HG02840 (cell line): ENCODE results near the gene PITPNC1.
"Not testable (repeated sequence)": the region's sequence is repeated elsewhere in the genome, so short reads cannot be mapped to it uniquely, and the experiment has no call there.

ENCODE experiments used
- ATAC-seq: cut with Tn5 transposase; IDR thresholded peaks from one replicate; pipeline ENCODE4 v1.9.1; 2021; ENCODE audit warnings: mild to moderate bottlenecking, moderate library complexity, moderate number of reproducible peaks; ENCODE audit not compliant: unreplicated experiment, low FRiP score

Gene PITPNC1

DNA sequence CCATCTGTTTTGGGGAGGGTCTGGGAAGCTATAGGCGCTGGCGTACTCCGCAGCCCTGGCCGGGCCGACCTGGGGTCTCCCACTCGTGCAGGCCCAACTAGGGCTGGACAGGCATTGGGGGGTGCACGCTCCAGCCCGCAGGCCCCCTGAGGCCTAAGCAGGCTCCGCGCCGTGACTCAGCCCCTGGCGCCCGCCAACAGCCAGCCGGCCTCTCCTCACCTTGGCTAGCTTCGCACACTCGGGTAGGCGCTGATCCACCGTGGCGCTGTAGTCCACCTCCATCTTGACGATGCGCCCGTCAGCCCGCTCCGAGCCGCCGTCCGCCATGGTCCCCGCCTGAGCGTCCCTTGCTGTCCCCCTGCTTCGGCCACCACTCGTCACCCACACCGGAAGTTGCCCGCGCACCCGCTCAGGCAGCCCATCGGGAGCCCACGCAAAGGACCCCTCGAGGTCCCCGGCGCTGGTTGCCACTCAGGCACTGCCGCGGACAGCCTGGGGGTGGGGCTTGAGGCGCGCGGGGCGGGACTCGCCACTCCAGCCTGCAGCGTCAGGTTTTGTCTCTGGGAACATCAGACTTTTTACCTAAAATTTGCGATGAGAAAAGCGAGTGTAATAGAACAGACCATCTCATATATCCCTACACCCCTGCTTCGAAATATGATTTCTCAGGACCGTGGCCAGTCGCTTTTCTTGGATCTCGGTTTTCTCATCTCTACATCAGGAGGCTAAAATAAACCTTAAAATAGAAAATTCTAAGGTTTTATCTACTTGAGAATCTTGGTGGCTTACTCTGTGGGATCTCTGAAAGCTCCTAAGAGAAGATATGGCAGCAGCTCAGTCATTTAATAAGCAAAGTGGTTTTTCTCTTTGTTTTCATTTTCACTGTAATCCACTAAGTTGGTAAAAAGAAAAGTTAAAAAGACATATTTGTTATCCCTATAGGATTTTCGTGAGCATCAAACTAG, 10.6 kb upstream of the PITPNC1 start, which contains the start of gene PSMD12:
Gene PSMD12, minus strand, starts transcription at position 385 of the 965 bp plus-strand sequence. Its CDS starts 58 bp downstream, at position 327.
- ATAC-seq, result peak; percentile 78

DNA sequence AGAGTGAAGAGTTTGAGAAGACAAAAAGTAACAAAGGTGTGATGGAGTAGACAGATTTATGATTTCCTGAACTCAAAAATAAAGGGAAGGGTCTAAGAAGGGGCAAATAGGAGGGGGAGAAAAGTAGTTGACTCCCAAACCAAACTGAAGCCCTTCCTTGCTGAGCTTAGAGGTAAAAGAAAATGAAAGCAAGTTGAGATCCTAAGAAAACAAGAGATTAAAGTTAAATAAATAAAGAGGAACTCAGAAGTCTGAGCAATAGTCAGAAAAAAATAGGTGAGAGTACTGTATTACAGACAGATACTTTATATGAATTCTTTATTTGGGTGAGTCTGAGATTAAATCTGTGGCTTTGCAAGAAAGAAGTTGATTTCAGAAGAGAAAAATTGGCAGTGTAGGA, 7.4 kb upstream of the PITPNC1 start:
- ATAC-seq, result no peak

DNA sequence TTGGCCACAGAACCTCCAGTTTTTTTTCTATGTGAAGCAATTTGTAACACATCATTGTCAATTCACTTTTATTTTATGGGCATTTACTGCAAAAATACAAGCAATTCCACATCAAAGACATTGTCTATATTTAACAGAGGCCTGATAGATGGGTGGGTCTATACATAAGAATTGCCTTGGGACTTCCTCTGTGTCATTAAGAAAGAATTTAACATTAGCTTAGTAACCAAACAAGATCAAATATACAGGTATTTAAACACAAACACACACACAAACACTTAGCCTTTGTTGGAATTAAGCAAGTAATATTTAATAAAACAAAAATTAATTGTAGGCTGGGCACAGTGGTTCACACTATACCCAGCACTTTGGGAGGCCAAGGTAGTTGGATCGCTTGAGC, 4.3 kb upstream of the PITPNC1 start:
- no peak for ATAC-seq

DNA sequence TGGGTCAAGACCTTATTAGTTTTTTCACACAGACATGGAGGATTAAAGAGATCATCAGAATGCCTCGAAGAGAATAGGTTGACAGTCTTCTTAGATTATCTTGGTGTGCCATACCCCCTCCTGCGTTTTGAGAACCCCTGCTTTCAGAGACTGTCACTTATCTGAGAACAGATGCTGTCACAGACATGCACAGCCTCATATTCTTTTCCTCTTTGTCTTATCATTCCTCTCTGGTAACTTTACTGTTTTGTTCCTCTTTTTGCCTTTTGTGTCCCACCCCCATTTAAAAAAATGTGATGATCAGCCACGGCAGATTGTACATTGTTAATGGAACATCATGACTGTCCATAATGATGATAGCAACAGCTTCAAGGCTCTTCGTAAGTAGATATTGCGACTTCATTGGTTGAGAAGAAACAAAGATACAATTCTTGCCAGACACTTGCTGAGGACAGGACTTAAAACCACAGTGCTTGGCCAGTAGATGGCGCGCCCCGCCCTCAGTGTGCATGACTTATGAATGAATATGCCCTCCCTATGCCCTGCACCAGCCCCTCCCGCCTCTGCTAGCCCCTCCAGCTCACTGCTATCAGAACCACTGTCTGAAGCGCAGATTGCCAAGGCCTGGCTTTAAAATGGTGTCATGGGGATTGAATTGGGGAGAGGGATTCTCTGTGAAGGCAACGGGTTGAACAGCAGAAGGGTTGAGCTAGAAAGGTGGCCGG, 2.6 kb upstream of the PITPNC1 start:
- ATAC-seq, result no peak

DNA sequence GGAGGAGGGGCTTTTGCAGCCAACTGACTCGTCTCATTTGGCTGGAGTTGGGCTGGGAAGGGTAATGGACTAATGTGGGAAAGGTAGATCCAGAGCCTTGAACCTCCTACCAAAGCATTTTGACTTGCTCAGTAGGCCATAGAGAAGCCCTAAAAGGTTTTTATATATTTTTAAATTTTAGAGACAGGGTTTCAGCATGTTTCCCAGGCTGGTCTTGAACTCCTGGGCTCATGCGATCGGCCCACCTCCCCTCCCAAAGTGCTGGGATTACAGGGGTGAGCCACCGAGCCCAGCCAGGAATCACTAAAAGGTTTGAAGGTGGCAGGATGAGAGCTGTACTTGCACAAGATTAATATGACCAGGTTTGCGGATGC, 2.0 kb upstream of the PITPNC1 start:
- ATAC-seq, result no peak

DNA sequence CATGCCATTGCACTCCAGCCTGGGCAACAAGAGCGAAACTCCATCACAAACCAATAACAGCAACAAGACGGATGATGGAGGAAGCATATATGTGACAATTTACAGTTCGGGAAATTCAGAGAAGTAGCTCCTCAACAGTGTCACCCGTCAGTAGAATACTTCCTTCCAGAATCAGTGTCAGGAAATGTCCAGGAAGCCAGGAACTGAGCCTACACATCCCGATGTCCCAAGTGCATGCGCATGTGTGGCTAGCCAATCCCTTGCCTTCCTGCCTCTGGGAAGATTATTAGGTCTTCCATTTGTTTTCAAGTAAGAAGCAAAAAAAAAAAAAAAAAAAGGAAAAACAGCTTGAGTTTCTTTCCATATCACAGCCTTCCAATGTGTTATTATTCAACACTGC, 1.4 kb upstream of the PITPNC1 start:
- ATAC-seq, result no peak

DNA sequence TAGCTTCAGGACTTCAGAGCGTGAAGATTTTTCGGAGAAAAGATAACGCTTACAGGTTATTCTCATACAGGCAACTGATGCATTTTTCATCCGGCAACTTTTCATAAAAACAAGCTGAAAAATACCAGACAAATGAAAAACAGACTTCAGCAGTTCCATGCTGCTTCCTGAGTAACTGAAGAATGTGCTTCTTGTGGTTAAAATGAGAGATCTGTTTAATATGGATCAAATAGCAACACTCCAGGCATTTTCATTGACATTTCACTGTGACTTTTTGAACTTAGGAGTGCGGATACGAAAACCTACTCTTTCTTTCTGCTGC, 705 bp upstream of the PITPNC1 start:
- ATAC-seq, result no peak

DNA sequence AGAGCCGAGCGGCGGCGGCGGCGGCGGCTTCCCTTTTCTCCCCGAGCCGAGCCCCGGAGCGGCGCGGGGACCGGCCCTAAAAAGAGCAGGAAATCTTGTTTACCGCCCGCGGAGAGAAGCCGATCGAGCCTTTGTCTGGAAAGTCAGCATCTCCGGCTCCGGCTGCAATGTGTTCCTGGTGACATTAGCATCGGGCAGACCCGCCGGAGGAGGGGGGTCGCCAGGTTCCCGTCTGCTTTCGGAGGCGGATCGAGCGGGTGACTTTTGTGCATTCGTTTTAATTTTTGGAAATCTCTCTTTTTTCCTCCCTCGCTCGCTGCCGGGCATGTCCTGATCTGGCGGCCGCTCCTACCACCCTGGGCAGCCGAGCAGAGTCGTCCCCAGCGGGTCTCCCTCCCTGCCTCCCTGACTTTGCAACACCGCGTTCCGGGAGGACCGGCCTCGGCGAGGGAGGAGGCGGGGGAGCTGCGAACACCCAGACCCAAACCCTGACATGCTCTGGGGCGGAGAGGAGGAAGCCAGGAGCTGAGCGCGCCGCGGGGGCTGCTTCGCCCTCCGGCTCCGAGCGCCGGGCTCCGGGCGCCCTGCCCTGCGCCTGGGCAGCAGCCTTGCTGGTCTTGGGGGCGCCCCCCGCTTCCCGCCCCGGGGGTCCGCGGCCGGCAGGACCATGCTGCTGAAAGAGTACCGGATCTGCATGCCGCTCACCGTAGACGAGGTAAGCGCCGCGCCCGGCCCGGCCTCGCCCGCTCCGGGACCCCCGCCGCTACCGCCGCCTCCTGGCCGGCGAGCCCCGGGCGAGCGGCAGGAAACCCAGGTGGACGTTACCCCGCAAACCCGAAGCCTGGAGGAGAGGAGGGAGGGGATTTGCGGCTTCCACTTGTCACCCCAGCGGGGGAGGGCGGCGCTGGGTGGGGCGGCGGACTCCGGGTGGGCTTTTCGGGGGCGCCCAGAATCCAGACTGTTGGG, 690 bp downstream of the PITPNC1 start:
- peak; percentile 30 for ATAC-seq

DNA sequence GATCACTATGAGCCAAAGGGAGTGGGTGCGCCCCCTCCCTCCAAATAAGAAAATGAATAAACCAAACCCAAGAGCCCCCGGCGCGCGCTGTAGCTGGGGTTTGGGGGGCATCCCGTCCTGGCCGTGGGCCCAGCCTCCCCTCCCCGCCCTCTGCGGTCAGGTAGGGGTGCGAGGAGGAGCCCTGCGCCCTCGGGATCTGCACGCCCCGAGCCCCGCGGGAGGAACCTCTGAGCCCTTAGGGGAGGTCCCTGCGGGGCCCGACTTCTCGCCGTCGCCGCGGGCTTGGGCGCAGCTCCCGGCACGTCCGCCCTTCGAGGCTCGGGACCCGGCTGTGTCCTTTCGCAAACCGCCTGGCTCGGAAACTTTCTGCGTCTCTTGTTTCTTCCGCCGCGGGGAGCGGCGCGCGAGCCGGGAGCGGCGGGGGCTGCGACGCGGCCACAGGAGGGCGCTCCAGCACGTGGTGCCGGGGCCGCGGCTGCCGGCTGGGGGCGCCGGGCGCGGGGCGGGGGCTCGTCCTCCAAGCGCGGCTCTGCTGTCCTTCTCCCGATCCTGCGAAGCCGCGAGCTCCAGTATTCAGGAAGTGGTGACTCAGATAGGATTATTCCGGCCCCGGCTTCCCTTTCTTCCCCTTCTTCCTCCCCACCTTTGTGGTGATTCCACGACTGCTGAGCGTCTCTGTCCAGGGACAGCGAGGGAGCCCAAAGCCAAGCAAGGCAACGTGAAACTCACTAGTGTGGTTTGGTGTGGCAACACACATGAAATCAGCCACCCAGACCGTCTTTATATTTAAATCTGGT, 1.6 kb downstream of the PITPNC1 start:
- ATAC-seq, result peak; percentile 27

DNA sequence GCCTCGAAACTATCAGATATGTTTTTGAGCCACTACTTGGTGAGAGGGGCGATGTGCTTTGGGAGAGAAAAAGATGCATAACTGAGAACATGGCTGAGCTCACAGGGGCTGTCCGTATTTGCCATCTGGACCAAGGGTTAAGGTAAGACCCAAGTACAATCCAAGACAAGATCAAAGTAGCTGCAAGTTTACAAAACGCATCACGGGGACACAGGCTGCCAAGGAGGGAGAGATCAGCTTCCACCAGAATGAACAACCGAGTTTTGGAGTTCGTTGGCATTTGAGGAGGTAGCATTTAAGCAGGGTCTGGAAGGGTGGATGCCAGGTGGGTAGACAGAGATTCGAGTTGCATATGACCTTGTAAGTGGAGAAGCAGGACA, 2.2 kb downstream of the PITPNC1 start:
- ATAC-seq, result no peak

DNA sequence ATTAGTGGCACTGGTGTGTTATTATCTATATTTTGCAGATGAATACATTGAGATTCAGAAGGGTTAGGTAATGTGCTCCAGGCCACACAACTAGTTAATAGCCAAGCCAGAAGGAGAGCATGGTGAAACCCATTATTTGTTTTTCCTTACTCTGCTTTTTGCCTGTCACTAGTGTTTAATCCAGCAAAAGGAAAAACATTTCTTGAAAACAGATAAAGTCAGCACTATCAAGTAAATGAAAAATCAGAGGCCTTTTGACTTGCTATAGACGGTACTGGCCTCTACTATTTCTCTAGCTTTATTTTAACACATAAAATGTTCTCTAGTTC, 4.8 kb downstream of the PITPNC1 start:
- ATAC-seq, result no peak

DNA sequence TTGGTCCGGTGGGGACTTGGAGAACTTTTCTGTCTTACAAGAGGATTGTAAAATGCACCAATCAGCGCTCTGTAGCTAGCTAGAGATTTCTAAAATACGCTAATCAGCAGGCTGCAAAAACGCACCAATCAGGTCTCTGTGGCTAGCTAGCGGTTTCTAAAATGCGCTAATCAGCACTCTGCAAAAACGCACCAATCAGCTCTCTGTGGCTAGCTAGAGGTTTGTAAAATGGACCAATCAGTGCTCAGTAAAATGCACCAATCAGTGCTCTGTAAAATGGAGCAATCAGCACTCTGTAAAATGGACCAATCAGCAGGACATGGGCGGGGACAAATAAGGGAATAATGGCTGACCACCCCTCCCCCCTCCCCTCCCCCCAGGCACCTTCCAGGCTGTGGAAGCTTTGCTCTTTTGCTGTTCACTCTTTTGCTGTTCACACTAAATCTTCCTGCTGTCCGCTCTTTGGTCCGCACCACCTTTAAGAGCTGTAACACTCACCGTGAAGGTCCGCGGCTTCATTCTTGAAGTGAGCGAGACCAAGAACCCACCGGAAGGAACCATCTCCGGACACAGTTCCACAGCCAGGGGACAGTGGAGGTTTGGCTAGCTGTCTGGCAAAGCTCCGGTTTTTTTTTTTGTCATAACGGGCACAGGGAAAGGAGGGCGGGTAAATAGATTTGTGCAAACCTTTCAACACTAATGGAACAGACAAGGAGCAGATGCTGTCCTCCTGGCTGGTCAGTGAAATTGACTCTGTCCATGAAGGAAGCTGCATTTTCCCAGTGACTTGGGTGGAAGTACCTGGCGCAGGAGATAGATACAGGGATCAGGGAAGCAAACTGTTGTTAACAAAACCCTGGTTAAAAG, 8.3 kb downstream of the PITPNC1 start:
- ATAC-seq, result no peak

DNA sequence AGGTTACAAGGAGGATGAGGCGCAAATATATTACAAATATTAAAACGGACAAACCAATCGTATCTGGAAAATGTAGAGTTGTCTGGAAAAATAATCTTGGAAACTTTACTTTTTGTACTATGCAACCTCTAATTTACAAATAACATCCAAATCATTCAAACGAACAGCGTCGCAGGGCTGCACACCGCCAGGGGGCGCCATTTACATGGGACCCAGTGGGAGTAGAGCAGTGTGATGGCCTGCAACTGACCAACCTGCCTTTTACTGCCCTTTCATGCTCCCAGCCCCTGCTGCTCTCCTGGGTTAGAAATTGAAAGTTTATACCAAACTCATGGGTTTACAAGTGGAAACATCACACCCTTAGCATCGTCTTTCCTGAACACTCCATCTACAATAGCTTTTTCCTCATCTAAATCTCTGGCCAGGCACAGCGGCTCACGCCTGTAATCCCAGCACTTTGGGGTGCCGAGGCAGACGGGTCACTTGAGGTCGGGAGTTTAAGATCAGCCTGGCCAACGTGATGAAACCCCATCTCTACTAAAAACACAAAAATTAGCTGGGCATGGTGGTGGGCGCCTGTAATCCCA, 10.0 kb downstream of the PITPNC1 start:
- ATAC-seq, result no peak

DNA sequence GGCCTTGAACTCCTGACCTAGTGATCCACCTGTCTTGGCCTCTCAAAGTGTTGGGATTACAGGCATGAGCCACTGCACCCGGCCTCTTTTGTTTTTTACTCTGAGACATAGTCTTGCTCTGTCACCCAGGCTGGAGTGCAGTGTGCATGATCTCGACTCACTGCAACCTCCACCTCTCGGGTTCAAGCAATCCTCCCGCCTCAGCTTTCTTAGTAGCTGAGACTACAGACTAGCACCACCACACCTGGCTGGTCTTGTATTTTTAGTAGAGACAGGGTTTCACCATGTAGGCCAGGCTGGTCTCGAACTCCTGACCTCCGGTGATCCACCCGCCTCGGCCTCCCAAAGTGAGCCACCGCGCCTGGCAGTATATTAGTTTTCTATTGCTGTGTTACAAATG, 11.5 kb downstream of the PITPNC1 start:
- not testable (repeated sequence) for ATAC-seq

DNA sequence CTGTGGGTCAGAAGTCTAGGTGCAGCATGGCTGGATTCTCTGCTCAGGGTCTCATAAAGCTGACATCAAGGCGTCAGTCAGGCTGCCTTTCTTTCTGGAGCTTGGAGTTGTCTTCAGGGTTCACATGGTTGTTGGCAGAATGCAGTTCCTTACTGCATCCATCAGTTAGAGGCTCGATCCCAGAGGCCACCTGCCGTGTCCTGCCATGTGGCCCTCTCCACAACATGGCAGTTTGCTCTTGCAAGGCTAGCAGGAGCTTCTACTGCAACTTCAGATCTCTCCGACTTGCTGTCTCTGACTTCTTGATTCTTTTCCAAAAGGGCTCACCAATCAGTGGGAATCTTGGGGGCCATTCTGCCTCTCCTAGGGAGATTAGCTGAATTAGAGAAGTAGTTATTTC, 11.9 kb downstream of the PITPNC1 start:
- ATAC-seq, result no peak

DNA sequence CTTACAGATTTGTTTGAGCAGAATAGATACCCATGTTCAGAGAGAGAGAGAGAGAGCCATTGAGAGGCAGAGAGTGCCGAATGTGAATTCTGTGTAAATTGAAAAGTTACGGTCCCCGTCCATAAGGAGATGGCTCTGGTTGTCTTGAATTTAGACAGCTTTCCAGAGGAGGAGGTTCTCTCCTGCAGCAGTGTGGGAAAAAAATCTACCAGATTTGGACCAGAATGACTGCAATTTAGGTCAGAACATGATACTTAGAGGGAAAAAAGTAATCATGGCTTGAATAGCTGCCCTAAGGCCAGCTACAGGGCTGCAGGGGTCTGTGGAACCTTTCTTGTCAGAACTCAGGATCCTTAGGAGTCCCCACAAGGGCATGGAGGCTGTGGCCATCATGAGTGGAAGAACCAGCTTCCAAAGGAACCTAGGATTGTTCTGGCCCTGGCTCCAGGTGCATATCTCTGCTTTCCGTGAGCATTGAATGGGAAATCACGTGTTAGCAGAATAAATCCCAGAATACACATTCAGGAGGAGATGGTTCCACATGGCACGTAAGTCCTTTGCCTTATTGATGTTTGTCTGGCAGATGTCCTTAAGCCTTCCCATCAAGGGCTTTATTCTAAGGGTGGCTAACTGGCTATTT, 13.0 kb downstream of the PITPNC1 start:
- ATAC-seq, result peak; percentile 14

DNA sequence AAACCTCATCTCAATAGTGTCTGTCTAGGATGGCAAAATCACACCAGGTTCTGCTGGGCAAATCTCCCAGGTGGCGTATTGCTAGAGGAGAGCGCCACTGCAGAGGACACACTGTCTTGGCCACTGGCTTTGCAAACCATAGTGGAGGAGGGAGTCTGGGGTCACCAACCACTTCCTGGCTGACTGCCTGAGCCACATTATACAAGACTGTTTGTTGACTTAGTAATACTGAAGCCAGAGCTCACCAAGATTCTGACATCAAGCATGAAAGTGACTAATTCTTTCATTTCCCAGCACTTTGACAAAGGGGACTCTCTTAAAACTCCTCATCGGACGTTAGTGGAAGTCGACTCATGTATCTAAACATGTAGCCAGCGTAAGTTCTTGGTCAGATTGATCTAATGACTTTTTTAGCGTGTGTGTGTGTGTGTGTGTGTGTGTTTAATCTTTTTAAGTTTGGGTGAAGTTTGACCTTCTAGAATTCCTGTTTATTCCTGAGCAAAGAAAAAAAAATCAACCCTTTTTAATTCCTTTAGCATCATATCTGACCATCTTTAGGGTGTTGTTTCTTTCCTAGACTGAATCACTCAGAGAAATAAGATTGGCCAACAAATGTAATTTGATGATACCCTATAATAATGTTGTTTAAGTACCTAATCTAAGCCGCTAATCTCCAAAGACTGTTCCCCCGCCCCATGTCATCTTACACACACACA, 13.7 kb downstream of the PITPNC1 start:
- peak; percentile 80 for ATAC-seq

DNA sequence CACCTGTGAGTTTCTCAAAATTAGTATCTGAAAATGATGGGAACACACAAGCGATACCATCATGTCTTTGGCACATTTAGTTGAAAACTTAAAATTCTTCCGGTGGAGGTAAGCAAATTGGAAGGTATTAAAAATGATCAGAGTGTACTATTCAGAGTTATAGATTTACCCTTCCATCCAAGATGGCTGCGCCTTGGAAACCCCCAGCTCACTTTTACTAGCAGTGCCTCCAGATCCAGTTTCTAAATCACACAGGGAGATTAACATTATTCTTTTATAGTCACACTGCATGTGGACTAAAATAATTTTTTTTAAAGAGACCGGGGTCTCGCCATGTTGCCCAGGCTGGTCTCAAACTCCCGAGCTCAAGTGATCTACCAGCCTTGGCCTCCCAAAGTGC, 15.0 kb downstream of the PITPNC1 start:
- no peak for ATAC-seq
